GM12878 (cell line): ENCODE results near the gene ITGAL. TPM values are rescaled to one million over a fixed set of nuclear protein-coding genes. Genes with fewer than 3 reads are reported as not detected.

Experiments used
- ATAC-seq: fragments of 200-7000 bp; cut with Tn5 transposase; 3 replicates; pipeline ENCODE4 v1.9.1; 2020; ENCODE audit warnings: mild to moderate bottlenecking, moderate library complexity
- BruUV-seq: library from RNA; stranded (reverse); fragments of 400-500 nt; replicated peaks from 2 replicates; lab custom pipeline; 2021; lab: Mats Ljungman, UMichigan
- CTCF ChIA-PET: fragments of 300-600 bp; sonication (Branson Sonifier 250); formaldehyde crosslinking; extraction: SDS; loops from one replicate; lab custom pipeline; 2021; ENCODE audit warnings: inconsistent platforms; lab: Yijun Ruan, JAX
- POLR2A ChIA-PET: fragments of 350-600 bp; formaldehyde crosslinking; extraction: SDS; loops from one replicate; lab custom pipeline; 2021; ENCODE audit warnings: inconsistent platforms; lab: Charles Lee
- RAD21 ChIA-PET: fragments of 300-600 bp; sonication (Branson Sonifier 250); formaldehyde crosslinking; loops from one replicate; lab custom pipeline; 2023; ENCODE audit warnings: antibody characterized with exemption; ENCODE audit not compliant: unreplicated experiment; lab: Charles Lee
- SMC1A ChIA-PET: fragments of 300-600 bp; sonication (Branson Sonifier 250); formaldehyde crosslinking; loops from one replicate; lab custom pipeline; 2023; ENCODE audit not compliant: unreplicated experiment, uncharacterized antibody; lab: Charles Lee
- DNase-seq: peaks from one replicate; pipeline ENCODE4 v3.0.0-alpha.2; 2011; ENCODE audit warnings: low read depth, low spot score
- FAIRE-seq: peaks from 3 replicates; lab custom pipeline; 2011; peaks lifted over from hg19 to GRCh38; lab: Jason Lieb, UNC
- H2AFZ ChIP-seq: 2 replicates; pipeline ENCODE4 v1.6.0; 2011; ENCODE audit warnings: low read depth, low read length, control low read depth; ENCODE audit not compliant: control insufficient read depth
- H3K27ac ChIP-seq: 2 replicates; pipeline ENCODE4 v1.5.1; 2011; ENCODE audit warnings: control low read depth; ENCODE audit not compliant: control insufficient read depth, insufficient read depth
- H3K27me3 ChIP-seq, 2 experiments: replicated peaks in 1 of 2; 2 replicates each; pipeline versions ENCODE4 v1.6.0 to v1.6.1; 2011; ENCODE audit warnings: low read length in 1 of 2; ENCODE audit not compliant: control insufficient read depth in 2 of 2, insufficient read depth in 2 of 2
- H3K36me3 ChIP-seq, 2 experiments: 2 replicates each; pipeline ENCODE4 v1.5.1; 2011; ENCODE audit warnings: low read length in 1 of 2; ENCODE audit not compliant: control insufficient read depth in 2 of 2, insufficient read depth in 2 of 2
- H3K4me1 ChIP-seq: 2 replicates; pipeline ENCODE4 v1.6.1; 2011; ENCODE audit warnings: mild to moderate bottlenecking, low read length, moderate library complexity, mixed read lengths; ENCODE audit not compliant: control insufficient read depth, insufficient read depth
- H3K4me2 ChIP-seq: 2 replicates; pipeline ENCODE4 v1.6.0; 2011; ENCODE audit warnings: control low read depth; ENCODE audit not compliant: control insufficient read depth, insufficient read depth
- H3K4me3 ChIP-seq: fragments of 200-600 bp; sonication (generic); 2 replicates; pipeline ENCODE4 v1.5.1; 2016
- H3K79me2 ChIP-seq: 2 replicates; pipeline ENCODE4 v1.6.0; 2011; ENCODE audit warnings: low read length; ENCODE audit not compliant: control insufficient read depth, insufficient read depth
- H3K9ac ChIP-seq: 2 replicates; pipeline ENCODE4 v1.8.0; 2011; ENCODE audit warnings: low read length, control low read depth, mixed read lengths; ENCODE audit not compliant: control insufficient read depth, insufficient read depth
- H3K9me3 ChIP-seq: replicated peaks from 3 replicates; pipeline ENCODE4 v1.5.1; 2011; ENCODE audit warnings: mild to moderate bottlenecking, low read length; ENCODE audit not compliant: control insufficient read depth, insufficient read depth
- H4K20me1 ChIP-seq: 2 replicates; pipeline ENCODE4 v1.6.0; 2011; ENCODE audit not compliant: control insufficient read depth, insufficient read depth
- ATF2 ChIP-seq: IDR thresholded peaks from 2 replicates; pipeline ENCODE4 v1.6.1; 2012; ENCODE audit warnings: low read length, inconsistent platforms
- BACH1 ChIP-seq: fragments of 450-650 bp; IDR thresholded peaks from 2 replicates; pipeline ENCODE4 v1.6.1; 2017; ENCODE audit warnings: mild to moderate bottlenecking, borderline replicate concordance
- ETV6 ChIP-seq, 2 experiments: fragments of 450-650 bp in 1 of 2; IDR thresholded peaks in 1 of 2; conservative IDR thresholded peaks in 1 of 2; 2 replicates each; pipeline ENCODE4 v1.6.1; 2014; ENCODE audit warnings: antibody characterized with exemption in 1 of 2, borderline replicate concordance in 1 of 2, low read depth in 1 of 2, mild to moderate bottlenecking in 1 of 2, moderate library complexity in 1 of 2
- IRF4 ChIP-seq: IDR thresholded peaks from 2 replicates; pipeline ENCODE4 v1.6.1; 2011; ENCODE audit warnings: low read depth, low read length
- KAT2A ChIP-seq: conservative IDR thresholded peaks from 2 replicates; pipeline ENCODE4 v1.6.1; 2011; ENCODE audit warnings: low read depth, low read length; ENCODE audit not compliant: control insufficient read depth
- NR2C1 ChIP-seq: fragments of 450-650 bp; IDR thresholded peaks from 2 replicates; pipeline ENCODE4 v1.6.1; 2017; ENCODE audit warnings: antibody characterized with exemption, mild to moderate bottlenecking, moderate library complexity
- POLR2AphosphoS5 ChIP-seq: IDR thresholded peaks from 2 replicates; pipeline ENCODE4 v1.6.1; 2011; ENCODE audit warnings: mild to moderate bottlenecking, low read length, inconsistent platforms
- SUZ12 ChIP-seq: fragments of 200-600 bp; sonication (generic); IDR thresholded peaks from one replicate; pipeline ENCODE4 v1.6.1; 2018; ENCODE audit warnings: antibody characterized with exemption, mild to moderate bottlenecking; ENCODE audit not compliant: unreplicated experiment
- ZBTB33 ChIP-seq: fragments of 450-650 bp; IDR thresholded peaks from 2 replicates; pipeline ENCODE4 v1.6.1; 2017; ENCODE audit warnings: mild to moderate bottlenecking
- WGBS: methylation state at CpG from one replicate; pipeline ENCODE4 v1.1.6; 2016; ENCODE audit warnings: low lambda C conversion rate; ENCODE audit not compliant: insufficient replicate concordance, insufficient coverage; ENCODE audit errors: missing lambda C conversion rate; 5-methylcytosine and 5-hydroxymethylcytosine counted together
- in situ Hi-C: fragments of 300-500 bp; cut with MboI; formaldehyde crosslinking; loops from 9 replicates; pipeline ENCODE4 v1.14.3; 2018; ENCODE audit warnings: mixed read lengths
- intact Hi-C: fragments of 100-400 bp; cut with micrococcal nuclease; formaldehyde crosslinking; loops from one replicate; pipeline ENCODE4 v1.14.2; 2022; ENCODE audit not compliant: unreplicated experiment
- polyA plus RNA-seq, 11 experiments: library from polyadenylated mRNA; depleted of rRNA in 4 of 11; unstranded in 6 of 11; stranded (reverse) in 5 of 11; fragments of >200 nt; fragmentation: Nextera tagmentation in 4 of 11; fragmentation: Illumina TruSeq in 1 of 11; extraction: Ambion mirVana in 4 of 11; extraction: Trizol in 1 of 11; gene quantifications; 1 replicate in 1 of 11; 2 replicates in 10 of 11; pipeline versions ENCODE4 v1.2.1 to v1.2.3, GENCODE V29; 2011 to 2016; ENCODE audit warnings: inconsistent platforms in 2 of 11, missing spikeins in 2 of 11, low read depth in 1 of 11
- total RNA-seq, 4 experiments: library from RNA; depleted of rRNA in 3 of 4; stranded (reverse); fragments of >200 nt in 3 of 4; fragmentation: Illumina TruSeq in 1 of 4; extraction: Trizol in 1 of 4; gene quantifications; 2 replicates each; pipeline versions ENCODE4 v1.2.1 to v1.2.3, GENCODE V29; 2013 to 2021
- TF ChIP-seq, protein P1 (sequence below): fragments of 450-650 bp; formaldehyde crosslinking; IDR thresholded peaks from 2 replicates; pipeline ENCODE4 v1.4.0; 2020; ENCODE audit warnings: mild to moderate bottlenecking, moderate library complexity
- TF ChIP-seq, protein P2 (sequence below): IDR thresholded peaks from 2 replicates; pipeline ENCODE4 v1.6.1; 2012; ENCODE audit warnings: low read depth, low read length, improper control_type of control experiment

ITGAL gene
- total and polyA plus RNA-seq, 10 of the 15 experiments (the other 5 are each of a cell fraction or from before 2014, with no cell fraction given) = 10.7 to 170 (median 96.9) TPM

DNA sequence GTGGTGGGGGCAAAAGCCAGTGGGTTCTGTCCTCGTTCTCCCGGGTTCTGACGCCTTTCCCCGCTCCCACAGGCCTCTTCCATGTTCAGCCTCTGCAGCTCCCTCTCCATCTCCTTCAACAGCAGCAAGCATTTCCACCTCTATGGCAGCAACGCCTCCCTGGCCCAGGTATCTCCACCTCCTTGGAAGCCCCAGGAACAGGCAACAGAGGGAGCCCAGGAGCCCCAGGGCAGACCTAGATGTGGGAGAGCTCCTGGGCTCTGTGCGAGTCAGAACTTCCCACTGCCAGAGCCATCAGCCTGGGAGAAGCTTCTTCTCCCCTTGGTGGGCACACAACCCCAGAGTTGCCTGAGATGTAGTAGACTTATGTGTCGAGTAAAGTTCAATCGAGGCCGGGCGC lies 46.0 kb downstream of the ITGAL start:
- no peak for ATAC-seq
- no peaks in the 10 kb centered on the region for H3K9me3 ChIP-seq
- FAIRE-seq = no peak
- no peak overlapping the region for H3K4me3 ChIP-seq
- no peaks in the 10 kb centered on the region for H3K27me3 ChIP-seq
- no peaks in the 10 kb centered on the region for H4K20me1 ChIP-seq
- intact Hi-C loops = no loop called here
- no peaks in the 10 kb centered on the region for H3K4me1 ChIP-seq
- no peak overlapping the region for H3K4me2 ChIP-seq
- ChIA-PET CTCF (interaction anchor here (1.0 to 1.3 kb wide), 2 partner anchors 17 to 70 kb away, joined by 3 to 4 read pairs; no protein-coding TSS in a partner anchor), RAD21 (interaction anchor here (0.6 to 1.4 kb wide), 2 partner anchors 89 to 429 kb away, joined by 3 to 5 read pairs; partner anchors contain the start of gene DCTPP1), SMC1A (interaction anchor here (0.9 kb wide), 1 partner anchor 13 kb away, joined by 6 read pairs; no protein-coding TSS in a partner anchor), POLR2A (interaction anchor here (1.2 to 1.6 kb wide), 2 partner anchors 8 to 9 kb away, joined by 3 to 5 read pairs; no protein-coding TSS in a partner anchor)
- in situ Hi-C loops = no loop called here
- TF ChIP-seq IRF4 (no peak), ATF2 (no peak), NR2C1 (no peak), SUZ12 (no peak), POLR2AphosphoS5 (no peak), BACH1 (no peak), KAT2A (no peak), ZBTB33 (no peak), ETV6 (conservative IDR thresholded peaks at IDR 0.05 in 1 of 2, IDR thresholded peaks at IDR 0.05 in 1 of 2; ENCODE audit: borderline replicate concordance in 1 of 2, low read depth in 1 of 2) (no peak)
- TF ChIP-seq, protein P1, sequence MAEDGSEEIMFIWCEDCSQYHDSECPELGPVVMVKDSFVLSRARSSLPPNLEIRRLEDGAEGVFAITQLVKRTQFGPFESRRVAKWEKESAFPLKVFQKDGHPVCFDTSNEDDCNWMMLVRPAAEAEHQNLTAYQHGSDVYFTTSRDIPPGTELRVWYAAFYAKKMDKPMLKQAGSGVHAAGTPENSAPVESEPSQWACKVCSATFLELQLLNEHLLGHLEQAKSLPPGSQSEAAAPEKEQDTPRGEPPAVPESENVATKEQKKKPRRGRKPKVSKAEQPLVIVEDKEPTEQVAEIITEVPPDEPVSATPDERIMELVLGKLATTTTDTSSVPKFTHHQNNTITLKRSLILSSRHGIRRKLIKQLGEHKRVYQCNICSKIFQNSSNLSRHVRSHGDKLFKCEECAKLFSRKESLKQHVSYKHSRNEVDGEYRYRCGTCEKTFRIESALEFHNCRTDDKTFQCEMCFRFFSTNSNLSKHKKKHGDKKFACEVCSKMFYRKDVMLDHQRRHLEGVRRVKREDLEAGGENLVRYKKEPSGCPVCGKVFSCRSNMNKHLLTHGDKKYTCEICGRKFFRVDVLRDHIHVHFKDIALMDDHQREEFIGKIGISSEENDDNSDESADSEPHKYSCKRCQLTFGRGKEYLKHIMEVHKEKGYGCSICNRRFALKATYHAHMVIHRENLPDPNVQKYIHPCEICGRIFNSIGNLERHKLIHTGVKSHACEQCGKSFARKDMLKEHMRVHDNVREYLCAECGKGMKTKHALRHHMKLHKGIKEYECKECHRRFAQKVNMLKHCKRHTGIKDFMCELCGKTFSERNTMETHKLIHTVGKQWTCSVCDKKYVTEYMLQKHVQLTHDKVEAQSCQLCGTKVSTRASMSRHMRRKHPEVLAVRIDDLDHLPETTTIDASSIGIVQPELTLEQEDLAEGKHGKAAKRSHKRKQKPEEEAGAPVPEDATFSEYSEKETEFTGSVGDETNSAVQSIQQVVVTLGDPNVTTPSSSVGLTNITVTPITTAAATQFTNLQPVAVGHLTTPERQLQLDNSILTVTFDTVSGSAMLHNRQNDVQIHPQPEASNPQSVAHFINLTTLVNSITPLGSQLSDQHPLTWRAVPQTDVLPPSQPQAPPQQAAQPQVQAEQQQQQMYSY = no peak
- TF ChIP-seq, protein P2, sequence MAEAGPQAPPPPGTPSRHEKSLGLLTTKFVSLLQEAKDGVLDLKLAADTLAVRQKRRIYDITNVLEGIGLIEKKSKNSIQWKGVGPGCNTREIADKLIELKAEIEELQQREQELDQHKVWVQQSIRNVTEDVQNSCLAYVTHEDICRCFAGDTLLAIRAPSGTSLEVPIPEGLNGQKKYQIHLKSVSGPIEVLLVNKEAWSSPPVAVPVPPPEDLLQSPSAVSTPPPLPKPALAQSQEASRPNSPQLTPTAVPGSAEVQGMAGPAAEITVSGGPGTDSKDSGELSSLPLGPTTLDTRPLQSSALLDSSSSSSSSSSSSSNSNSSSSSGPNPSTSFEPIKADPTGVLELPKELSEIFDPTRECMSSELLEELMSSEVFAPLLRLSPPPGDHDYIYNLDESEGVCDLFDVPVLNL = no peak
- BruUV-seq = no TSS peak
- no peak overlapping the region for H3K9ac ChIP-seq
- H3K36me3 ChIP-seq = peaks cover 19 to 44% of the 10 kb centered on the region in 2 experiments
- 91% methylated on average over 10 of the region's 10 CpGs for WGBS
- no peak overlapping the region for H2AFZ ChIP-seq
- H3K27ac ChIP-seq = no peak overlapping the region
- DNase-seq = no peak
- no peaks in the 10 kb centered on the region for H3K79me2 ChIP-seq
